Measurements from ENCODE around the gene RAB22A. TPM values are rescaled to one million over a fixed set of nuclear protein-coding genes. Genes with fewer than 3 reads are reported as not detected.

Gene RAB22A, protein sequence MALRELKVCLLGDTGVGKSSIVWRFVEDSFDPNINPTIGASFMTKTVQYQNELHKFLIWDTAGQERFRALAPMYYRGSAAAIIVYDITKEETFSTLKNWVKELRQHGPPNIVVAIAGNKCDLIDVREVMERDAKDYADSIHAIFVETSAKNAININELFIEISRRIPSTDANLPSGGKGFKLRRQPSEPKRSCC
- 17.6 and 18.3 TPM in 2 replicates for total RNA-seq

GRCh38 chr20:58309591-58310290 lies at the start of gene RAB22A:
TSS of gene RAB22A (plus strand) at chr20:58309715. CDS start at chr20:58309977, 262 bp downstream.
- FAIRE-seq (no peak), DNase-seq (ENCODE audit: low read depth) (peak; percentile 33)
- Histone ChIP-seq H3K4me3 (ENCODE audit: low read depth, low read length) (peak within 1 kb of the TSS; percentile 89), H3K36me3 (ENCODE audit: control insufficient read depth, insufficient read depth, low read length) (peaks cover 7% of the 10 kb centered on the region), H3K27me3 (ENCODE audit: control insufficient read depth, insufficient read depth, low read length) (no peaks in the 10 kb centered on the region)
- TF ChIP-seq, protein P1, sequence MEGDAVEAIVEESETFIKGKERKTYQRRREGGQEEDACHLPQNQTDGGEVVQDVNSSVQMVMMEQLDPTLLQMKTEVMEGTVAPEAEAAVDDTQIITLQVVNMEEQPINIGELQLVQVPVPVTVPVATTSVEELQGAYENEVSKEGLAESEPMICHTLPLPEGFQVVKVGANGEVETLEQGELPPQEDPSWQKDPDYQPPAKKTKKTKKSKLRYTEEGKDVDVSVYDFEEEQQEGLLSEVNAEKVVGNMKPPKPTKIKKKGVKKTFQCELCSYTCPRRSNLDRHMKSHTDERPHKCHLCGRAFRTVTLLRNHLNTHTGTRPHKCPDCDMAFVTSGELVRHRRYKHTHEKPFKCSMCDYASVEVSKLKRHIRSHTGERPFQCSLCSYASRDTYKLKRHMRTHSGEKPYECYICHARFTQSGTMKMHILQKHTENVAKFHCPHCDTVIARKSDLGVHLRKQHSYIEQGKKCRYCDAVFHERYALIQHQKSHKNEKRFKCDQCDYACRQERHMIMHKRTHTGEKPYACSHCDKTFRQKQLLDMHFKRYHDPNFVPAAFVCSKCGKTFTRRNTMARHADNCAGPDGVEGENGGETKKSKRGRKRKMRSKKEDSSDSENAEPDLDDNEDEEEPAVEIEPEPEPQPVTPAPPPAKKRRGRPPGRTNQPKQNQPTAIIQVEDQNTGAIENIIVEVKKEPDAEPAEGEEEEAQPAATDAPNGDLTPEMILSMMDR (IDR thresholded peaks at IDR 0.05; ENCODE audit: insufficient read depth, low read length, severe bottlenecking), result no peak

- Histone ChIP-seq H3K4me3 (ENCODE audit: low read depth, low read length) (no peak overlapping the region), H3K27me3 (ENCODE audit: control insufficient read depth, insufficient read depth, low read length) (no peaks in the 10 kb centered on the region), H3K36me3 (ENCODE audit: control insufficient read depth, insufficient read depth, low read length) (peaks cover 3% of the 10 kb centered on the region)
- DNase-seq (ENCODE audit: low read depth), result no peak
- TF ChIP-seq, protein P1 (IDR thresholded peaks at IDR 0.05; ENCODE audit: insufficient read depth, low read length, severe bottlenecking), result no peak
- FAIRE-seq, result no peak
Measured at GRCh38 chr20:58260006-58260405, 49.5 kb upstream of the RAB22A start.

DNA sequence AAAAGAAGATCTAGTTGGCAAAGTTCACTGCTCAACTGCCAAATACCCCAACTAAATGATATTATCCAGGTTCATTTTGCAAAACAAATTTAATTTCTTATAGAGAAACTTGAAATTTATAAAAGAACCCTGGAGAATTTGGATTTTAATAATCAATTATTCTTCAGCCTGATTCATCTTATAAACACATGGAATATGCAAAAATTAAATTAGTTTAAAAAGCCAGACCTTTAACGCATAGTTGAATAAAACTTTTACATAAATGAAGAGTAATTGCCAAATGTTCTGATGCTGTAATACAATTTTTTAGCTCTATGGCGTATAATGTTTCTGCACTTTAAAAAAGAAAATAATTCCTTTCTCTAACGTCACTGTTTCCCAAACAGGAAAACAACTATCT lies 47.9 kb upstream of the RAB22A start:
- TF ChIP-seq, protein P1 (IDR thresholded peaks at IDR 0.05; ENCODE audit: insufficient read depth, low read length, severe bottlenecking), result no peak

GRCh38 chr20:58264271-58264670 lies 45.2 kb upstream of the RAB22A start:
- no peak overlapping the region for H3K4me3 ChIP-seq (ENCODE audit: low read depth, low read length)
- no peak for FAIRE-seq
- peak; percentile 25 for DNase-seq (ENCODE audit: low read depth)
- TF ChIP-seq, protein P1 (IDR thresholded peaks at IDR 0.05; ENCODE audit: insufficient read depth, low read length, severe bottlenecking), result no peak
- H3K36me3 ChIP-seq (ENCODE audit: control insufficient read depth, insufficient read depth, low read length), result peaks cover 9% of the 10 kb centered on the region
- no peaks in the 10 kb centered on the region for H3K27me3 ChIP-seq (ENCODE audit: control insufficient read depth, insufficient read depth, low read length)

More for the DNA sequence above, 47.9 kb upstream of the RAB22A start:
- peaks cover 7% of the 10 kb centered on the region for H3K36me3 ChIP-seq (ENCODE audit: control insufficient read depth, insufficient read depth, low read length)
- no peak for FAIRE-seq
- no peak overlapping the region for H3K4me3 ChIP-seq (ENCODE audit: low read depth, low read length)
- DNase-seq (ENCODE audit: low read depth), result no peak
- H3K27me3 ChIP-seq (ENCODE audit: control insufficient read depth, insufficient read depth, low read length), result no peaks in the 10 kb centered on the region

DNA sequence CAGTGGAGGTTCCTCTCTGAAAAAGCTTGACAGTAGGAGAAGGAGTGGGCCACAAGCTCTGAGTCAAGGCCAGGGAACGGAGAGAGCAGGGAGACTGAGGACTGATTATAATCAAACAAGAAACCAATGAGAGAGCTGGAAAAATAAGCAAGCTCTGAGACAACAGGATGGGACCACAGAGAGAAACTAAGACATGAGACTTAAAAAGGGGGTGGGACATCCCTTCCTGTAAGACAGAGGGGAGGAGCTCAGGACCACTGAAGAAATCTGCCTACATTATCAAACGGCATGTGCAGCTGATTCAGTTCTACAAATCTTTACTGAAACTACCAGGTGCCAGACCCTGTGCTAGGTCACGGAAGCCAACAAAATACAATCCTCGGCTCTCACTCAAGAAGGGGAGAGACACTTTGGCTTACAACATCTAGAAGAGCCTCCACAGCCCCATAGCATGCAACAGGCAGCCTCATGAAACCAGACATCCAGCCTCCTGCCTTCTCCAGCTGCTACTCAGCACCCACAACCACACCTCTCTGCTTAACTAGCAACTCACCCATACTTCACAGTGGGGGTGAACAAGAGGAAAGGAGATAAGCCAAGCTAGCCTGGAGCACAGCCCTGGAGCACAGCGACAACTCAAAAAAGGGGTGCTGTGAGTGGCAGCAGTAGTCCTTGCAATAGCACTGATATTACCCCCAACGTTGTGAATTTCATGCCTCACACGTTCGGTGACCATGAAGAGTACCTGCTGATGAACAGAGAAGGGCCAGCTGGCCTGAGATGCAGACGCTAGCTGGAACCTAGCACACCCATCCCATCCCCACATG lies 41.9 kb upstream of the RAB22A start:
- FAIRE-seq (peak; percentile 73), DNase-seq (ENCODE audit: low read depth) (no peak)
- Histone ChIP-seq H3K36me3 (ENCODE audit: control insufficient read depth, insufficient read depth, low read length) (peaks cover 7% of the 10 kb centered on the region), H3K4me3 (ENCODE audit: low read depth, low read length) (no peak overlapping the region), H3K27me3 (ENCODE audit: control insufficient read depth, insufficient read depth, low read length) (no peaks in the 10 kb centered on the region)
- TF ChIP-seq, protein P1 (IDR thresholded peaks at IDR 0.05; ENCODE audit: insufficient read depth, low read length, severe bottlenecking), result no peak

Measured in bronchial epithelial cell (primary cell).